ENCODE results near the gene REV1. TPM values are rescaled to one million over a fixed set of nuclear protein-coding genes. Genes with fewer than 3 reads are reported as not detected.

The REV1 gene
- total and polyA plus RNA-seq, 2 of the 13 experiments (the other 11 are each of a cell fraction or from before 2014, with no cell fraction given) = 49.1 to 71.8 TPM

DNA sequence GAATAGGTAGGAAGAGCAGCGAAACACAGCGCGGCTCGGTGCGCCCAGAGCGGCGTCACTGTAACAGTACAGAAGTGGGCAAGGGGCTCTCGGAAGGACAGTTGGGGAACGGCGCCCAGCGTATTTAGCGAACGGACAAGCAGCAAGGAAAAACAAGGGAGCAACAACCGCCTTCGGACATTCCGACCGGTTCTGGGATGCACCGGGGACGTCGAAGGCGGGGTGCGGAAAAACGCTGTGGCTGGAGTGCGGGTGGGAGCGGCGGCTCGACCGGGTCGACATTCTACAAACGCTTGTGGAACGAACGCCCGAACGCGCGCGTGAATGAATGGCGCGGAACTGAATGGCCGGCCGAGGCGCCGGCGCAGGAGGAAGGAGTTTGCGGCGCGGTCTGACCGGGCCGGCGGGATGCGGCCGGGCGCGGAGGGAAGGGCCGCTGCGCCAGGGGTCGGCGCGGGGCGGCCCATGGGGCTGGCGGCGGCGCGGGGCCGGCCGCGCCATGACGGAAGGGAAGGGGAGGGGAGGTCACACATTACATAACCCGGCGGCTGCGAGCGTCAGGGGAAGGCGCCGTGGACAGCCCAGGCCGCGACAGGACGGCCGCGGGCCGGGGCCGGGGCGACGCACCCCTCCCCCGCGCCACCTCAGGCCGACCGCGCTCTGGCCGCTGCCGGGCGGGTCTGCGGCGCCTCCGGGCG, 605 bp downstream of the REV1 start (continued):
- TF ChIP-seq, protein P1, sequence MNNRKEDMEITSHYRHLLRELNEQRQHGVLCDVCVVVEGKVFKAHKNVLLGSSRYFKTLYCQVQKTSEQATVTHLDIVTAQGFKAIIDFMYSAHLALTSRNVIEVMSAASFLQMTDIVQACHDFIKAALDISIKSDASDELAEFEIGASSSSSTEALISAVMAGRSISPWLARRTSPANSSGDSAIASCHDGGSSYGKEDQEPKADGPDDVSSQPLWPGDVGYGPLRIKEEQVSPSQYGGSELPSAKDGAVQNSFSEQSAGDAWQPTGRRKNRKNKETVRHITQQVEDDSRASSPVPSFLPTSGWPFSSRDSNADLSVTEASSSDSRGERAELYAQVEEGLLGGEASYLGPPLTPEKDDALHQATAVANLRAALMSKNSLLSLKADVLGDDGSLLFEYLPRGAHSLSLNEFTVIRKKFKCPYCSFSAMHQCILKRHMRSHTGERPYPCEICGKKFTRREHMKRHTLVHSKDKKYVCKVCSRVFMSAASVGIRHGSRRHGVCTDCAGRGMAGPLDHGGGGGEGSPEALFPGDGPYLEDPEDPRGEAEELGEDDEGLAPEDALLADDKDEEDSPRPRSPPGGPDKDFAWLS (CRISPR knock-in tag; IDR thresholded peaks at IDR 0.05; ENCODE audit: borderline replicate concordance) = no peak
- TF ChIP-seq ZFAT (CRISPR knock-in tag; conservative IDR thresholded peaks at IDR 0.05) (no peak), ARID5B (CRISPR knock-in tag; IDR thresholded peaks at IDR 0.05) (no peak), FOSL1 (CRISPR knock-in tag; IDR thresholded peaks at IDR 0.05; ENCODE audit: borderline replicate concordance) (peak; percentile 7; the same call in 1 of the 2 replicates), ZSCAN21 (CRISPR knock-in tag; IDR thresholded peaks at IDR 0.05; ENCODE audit: borderline replicate concordance) (no peak), ZNF746 (CRISPR knock-in tag; IDR thresholded peaks at IDR 0.05) (peak; percentile 18; the same call in 1 of the 2 replicates), ATF3 (CRISPR knock-in tag; IDR thresholded peaks at IDR 0.05) (0 out of 2 replicates have a peak, but pooled peaks have one; percentile 15), CBFB (CRISPR knock-in tag; IDR thresholded peaks at IDR 0.05) (peak; percentile 62; the same call in 1 of the 2 replicates), TBX2 (CRISPR knock-in tag; IDR thresholded peaks at IDR 0.05; ENCODE audit: borderline replicate concordance) (peak; percentile 38), POLR2A (IDR thresholded peaks at IDR 0.05; ENCODE audit: insufficient read depth in 1 of 2, low read depth in 2 of 2, low read length in 2 of 2) (peak in 1 of 2 experiments; percentile 37; a peak in 1 of 4 replicates), NR2F1 (CRISPR knock-in tag; IDR thresholded peaks at IDR 0.05) (no peak), SIX1 (CRISPR knock-in tag; IDR thresholded peaks at IDR 0.05; ENCODE audit: borderline replicate concordance) (no peak), ETV6 (CRISPR knock-in tag; conservative IDR thresholded peaks at IDR 0.05) (0 out of 2 replicates have a peak, but pooled peaks have one; percentile 18), THAP9 (CRISPR knock-in tag; IDR thresholded peaks at IDR 0.05; ENCODE audit: borderline replicate concordance) (peak; percentile 44; the same call in 1 of the 2 replicates), KDM5A (IDR thresholded peaks at IDR 0.05; ENCODE audit: borderline replicate concordance, low read length) (no peak), ZNF749 (CRISPR knock-in tag; IDR thresholded peaks at IDR 0.05; ENCODE audit: borderline replicate concordance) (no peak)
- TF ChIP-seq, protein P2, sequence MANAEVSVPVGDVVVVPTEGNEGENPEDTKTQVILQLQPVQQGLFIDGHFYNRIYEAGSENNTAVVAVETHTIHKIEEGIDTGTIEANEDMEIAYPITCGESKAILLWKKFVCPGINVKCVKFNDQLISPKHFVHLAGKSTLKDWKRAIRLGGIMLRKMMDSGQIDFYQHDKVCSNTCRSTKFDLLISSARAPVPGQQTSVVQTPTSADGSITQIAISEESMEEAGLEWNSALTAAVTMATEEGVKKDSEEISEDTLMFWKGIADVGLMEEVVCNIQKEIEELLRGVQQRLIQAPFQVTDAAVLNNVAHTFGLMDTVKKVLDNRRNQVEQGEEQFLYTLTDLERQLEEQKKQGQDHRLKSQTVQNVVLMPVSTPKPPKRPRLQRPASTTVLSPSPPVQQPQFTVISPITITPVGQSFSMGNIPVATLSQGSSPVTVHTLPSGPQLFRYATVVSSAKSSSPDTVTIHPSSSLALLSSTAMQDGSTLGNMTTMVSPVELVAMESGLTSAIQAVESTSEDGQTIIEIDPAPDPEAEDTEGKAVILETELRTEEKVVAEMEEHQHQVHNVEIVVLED (CRISPR knock-in tag; IDR thresholded peaks at IDR 0.05; ENCODE audit: borderline replicate concordance) = no peak; the same call in 1 of the 2 replicates
